Activated naive CD8-positive, alpha-beta T cell treated with anti-CD3 and anti-CD28 coated beads for 36 hours (primary cell): ENCODE data around the gene INPP5D. TPM values are rescaled to one million over a fixed set of nuclear protein-coding genes. Genes with fewer than 3 reads are reported as not detected.
A peak's percentile ranks its signal among the peaks of the same experiment; 100 is the strongest.
"Not testable (repeated sequence)": the region's sequence is repeated elsewhere in the genome, so short reads cannot be mapped to it uniquely, and the experiment has no call there.

ENCODE experiments used
- DNase-seq: peaks from one replicate; pipeline ENCODE4 v3.0.0; 2021
- H3K27ac Mint-ChIP-seq: one replicate; pipeline ENCODE4 v1.8.0; 2022; ENCODE audit warnings: mild to moderate bottlenecking, moderate library complexity, mixed read lengths
- H3K27me3 Mint-ChIP-seq: one replicate; pipeline ENCODE4 v1.8.0; 2022; ENCODE audit warnings: mild to moderate bottlenecking, mixed read lengths
- H3K36me3 Mint-ChIP-seq: one replicate; pipeline ENCODE4 v1.8.0; 2021; ENCODE audit warnings: mild to moderate bottlenecking, mixed read lengths
- H3K4me1 Mint-ChIP-seq: one replicate; pipeline ENCODE4 v1.8.0; 2021; ENCODE audit warnings: mixed read lengths
- H3K4me3 Mint-ChIP-seq: one replicate; pipeline ENCODE4 v1.8.0; 2022; ENCODE audit warnings: mild to moderate bottlenecking, moderate library complexity, mixed read lengths
- H3K9me3 Mint-ChIP-seq: one replicate; pipeline ENCODE4 v1.8.0; 2022; ENCODE audit warnings: mixed read lengths
- total RNA-seq, 2 experiments: library from RNA; stranded (reverse); gene quantifications; one replicate each; pipeline ENCODE4 v1.2.3, GENCODE V29; 2021

The INPP5D gene
- total RNA-seq, 2 experiments from 2014 or later = 38.7 to 41.8 TPM

- H3K4me1 Mint-ChIP-seq = peaks cover 73% of the 10 kb centered on the region
- no peaks in the 10 kb centered on the region for H3K27me3 Mint-ChIP-seq
- H3K9me3 Mint-ChIP-seq = no peaks in the 10 kb centered on the region
- peak overlapping the region; percentile 87 for H3K27ac Mint-ChIP-seq
- H3K36me3 Mint-ChIP-seq = peaks cover 65% of the 10 kb centered on the region
- peak overlapping the region; percentile 63 for H3K4me3 Mint-ChIP-seq
- DNase-seq = peak; percentile 36
Observed at GRCh38 chr2:233084488-233084887, 24.3 kb downstream of the INPP5D start.

GRCh38 chr2:233085037-233085838, 25.1 kb downstream of the INPP5D start:
- Mint-ChIP-seq H3K4me3 (no peak overlapping the region), H3K27ac (peak overlapping the region; percentile 44), H3K27me3 (no peaks in the 10 kb centered on the region), H3K36me3 (peaks cover 59% of the 10 kb centered on the region), H3K4me1 (peaks cover 68% of the 10 kb centered on the region), H3K9me3 (no peaks in the 10 kb centered on the region)
- no peak for DNase-seq

GRCh38 chr2:233085839-233086150, 25.7 kb downstream of the INPP5D start:
- no peaks in the 10 kb centered on the region for H3K27me3 Mint-ChIP-seq
- peaks cover 55% of the 10 kb centered on the region for H3K36me3 Mint-ChIP-seq
- no peaks in the 10 kb centered on the region for H3K9me3 Mint-ChIP-seq
- DNase-seq = no peak
- H3K4me3 Mint-ChIP-seq = no peak overlapping the region
- H3K4me1 Mint-ChIP-seq = peaks cover 64% of the 10 kb centered on the region
- H3K27ac Mint-ChIP-seq = peak overlapping the region; percentile 44

- no peak for DNase-seq
- Mint-ChIP-seq H3K27ac (no peak overlapping the region), H3K4me1 (peaks cover 58% of the 10 kb centered on the region), H3K9me3 (no peaks in the 10 kb centered on the region), H3K4me3 (no peak overlapping the region), H3K36me3 (peaks cover 48% of the 10 kb centered on the region), H3K27me3 (no peaks in the 10 kb centered on the region)
Observed at GRCh38 chr2:233087713-233088112, 27.6 kb downstream of the INPP5D start.

- H3K4me3 Mint-ChIP-seq = no peak overlapping the region
- H3K27me3 Mint-ChIP-seq = no peaks in the 10 kb centered on the region
- H3K27ac Mint-ChIP-seq = no peak overlapping the region
- no peaks in the 10 kb centered on the region for H3K9me3 Mint-ChIP-seq
- H3K4me1 Mint-ChIP-seq = peaks cover 55% of the 10 kb centered on the region
- DNase-seq = no peak
- peaks cover 43% of the 10 kb centered on the region for H3K36me3 Mint-ChIP-seq
Observed at GRCh38 chr2:233088972-233089345, 28.8 kb downstream of the INPP5D start.

- peaks cover 48% of the 10 kb centered on the region for H3K4me1 Mint-ChIP-seq
- H3K36me3 Mint-ChIP-seq = peaks cover 38% of the 10 kb centered on the region
- no peak overlapping the region for H3K4me3 Mint-ChIP-seq
- no peaks in the 10 kb centered on the region for H3K27me3 Mint-ChIP-seq
- no peak for DNase-seq
- H3K27ac Mint-ChIP-seq = no peak overlapping the region
- H3K9me3 Mint-ChIP-seq = no peaks in the 10 kb centered on the region
Observed at GRCh38 chr2:233089851-233090250, 29.7 kb downstream of the INPP5D start.

GRCh38 chr2:233090879-233091278, 30.7 kb downstream of the INPP5D start:
- no peaks in the 10 kb centered on the region for H3K27me3 Mint-ChIP-seq
- H3K36me3 Mint-ChIP-seq = peaks cover 32% of the 10 kb centered on the region
- H3K9me3 Mint-ChIP-seq = peaks cover 1% of the 10 kb centered on the region
- H3K27ac Mint-ChIP-seq = no peak overlapping the region
- peaks cover 41% of the 10 kb centered on the region for H3K4me1 Mint-ChIP-seq
- DNase-seq = no peak
- no peak overlapping the region for H3K4me3 Mint-ChIP-seq

GRCh38 chr2:233091595-233092375, 31.6 kb downstream of the INPP5D start:
- Mint-ChIP-seq H3K27ac (no peak overlapping the region), H3K4me3 (no peak overlapping the region), H3K36me3 (peaks cover 32% of the 10 kb centered on the region), H3K27me3 (no peaks in the 10 kb centered on the region), H3K9me3 (peaks cover 1% of the 10 kb centered on the region), H3K4me1 (peaks cover 42% of the 10 kb centered on the region)
- DNase-seq = no peak

- H3K4me1 Mint-ChIP-seq = peaks cover 46% of the 10 kb centered on the region
- H3K9me3 Mint-ChIP-seq = peaks cover 1% of the 10 kb centered on the region
- peaks cover 30% of the 10 kb centered on the region for H3K36me3 Mint-ChIP-seq
- peak overlapping the region; percentile 58 for H3K27ac Mint-ChIP-seq
- H3K4me3 Mint-ChIP-seq = peak overlapping the region; percentile 36
- DNase-seq = no peak
- no peaks in the 10 kb centered on the region for H3K27me3 Mint-ChIP-seq
Observed at GRCh38 chr2:233092432-233093165, 32.5 kb downstream of the INPP5D start.

GRCh38 chr2:233093166-233093448, 33.0 kb downstream of the INPP5D start:
- peaks cover 30% of the 10 kb centered on the region for H3K36me3 Mint-ChIP-seq
- H3K27ac Mint-ChIP-seq = peak overlapping the region; percentile 58
- H3K27me3 Mint-ChIP-seq = no peaks in the 10 kb centered on the region
- peak overlapping the region; percentile 36 for H3K4me3 Mint-ChIP-seq
- H3K9me3 Mint-ChIP-seq = peaks cover 1% of the 10 kb centered on the region
- peaks cover 50% of the 10 kb centered on the region for H3K4me1 Mint-ChIP-seq
- no peak for DNase-seq

- DNase-seq = no peak
- H3K4me1 Mint-ChIP-seq = peaks cover 55% of the 10 kb centered on the region
- peaks cover 31% of the 10 kb centered on the region for H3K36me3 Mint-ChIP-seq
- H3K27me3 Mint-ChIP-seq = no peaks in the 10 kb centered on the region
- no peak overlapping the region for H3K27ac Mint-ChIP-seq
- H3K9me3 Mint-ChIP-seq = peaks cover 1% of the 10 kb centered on the region
- no peak overlapping the region for H3K4me3 Mint-ChIP-seq
Observed at GRCh38 chr2:233093721-233094120, 33.6 kb downstream of the INPP5D start.

- Mint-ChIP-seq H3K27me3 (no peaks in the 10 kb centered on the region), H3K27ac (no peak overlapping the region), H3K4me3 (no peak overlapping the region), H3K36me3 (peaks cover 37% of the 10 kb centered on the region), H3K4me1 (peaks cover 60% of the 10 kb centered on the region), H3K9me3 (peaks cover 2% of the 10 kb centered on the region)
- no peak for DNase-seq
Observed at GRCh38 chr2:233094614-233095013, 34.5 kb downstream of the INPP5D start.

- DNase-seq = no peak
- Mint-ChIP-seq H3K27ac (no peak overlapping the region), H3K9me3 (peaks cover 9% of the 10 kb centered on the region), H3K36me3 (peaks cover 47% of the 10 kb centered on the region), H3K4me1 (peaks cover 71% of the 10 kb centered on the region), H3K4me3 (no peak overlapping the region), H3K27me3 (no peaks in the 10 kb centered on the region)
Observed at GRCh38 chr2:233096006-233096405, 35.9 kb downstream of the INPP5D start.

- Mint-ChIP-seq H3K9me3 (peaks cover 9% of the 10 kb centered on the region), H3K27me3 (no peaks in the 10 kb centered on the region), H3K36me3 (peaks cover 47% of the 10 kb centered on the region), H3K27ac (no peak overlapping the region), H3K4me3 (no peak overlapping the region), H3K4me1 (peaks cover 69% of the 10 kb centered on the region)
- no peak for DNase-seq
Observed at GRCh38 chr2:233098618-233099017, 38.5 kb downstream of the INPP5D start.

GRCh38 chr2:233099820-233100191, 39.7 kb downstream of the INPP5D start:
- H3K4me1 Mint-ChIP-seq = peaks cover 70% of the 10 kb centered on the region

More at GRCh38 chr2:233099820-233100191, 39.7 kb downstream of the INPP5D start:
- not testable (repeated sequence) for DNase-seq, H3K9me3 Mint-ChIP-seq, H3K27me3 Mint-ChIP-seq
- Mint-ChIP-seq H3K27ac (peak overlapping the region; percentile 90), H3K36me3 (peaks cover 54% of the 10 kb centered on the region), H3K4me3 (peak overlapping the region; percentile 50)
